Ishikawa (cell line): ENCODE data around the gene KDM2B.

Experiments
- CEBPB ChIP-seq: IDR thresholded peaks from 2 replicates; pipeline ENCODE4 v1.6.1; 2012
- EGR1 ChIP-seq: IDR thresholded peaks from 2 replicates; pipeline ENCODE4 v1.6.1; 2012
- FOXM1 ChIP-seq: IDR thresholded peaks from 2 replicates; pipeline ENCODE4 v1.6.1; 2012; ENCODE audit warnings: low read depth, borderline replicate concordance
- MAX ChIP-seq: IDR thresholded peaks from 2 replicates; pipeline ENCODE4 v1.6.1; 2012
- RAD21 ChIP-seq: IDR thresholded peaks from 2 replicates; pipeline ENCODE4 v1.6.1; 2012; ENCODE audit warnings: low read depth
- TAF1 ChIP-seq: IDR thresholded peaks from 2 replicates; pipeline ENCODE4 v1.6.1; 2012; ENCODE audit warnings: low read depth, mild to moderate bottlenecking
- TCF12 ChIP-seq: IDR thresholded peaks from 2 replicates; pipeline ENCODE4 v1.6.1; 2012; ENCODE audit warnings: low read depth
- TEAD4 ChIP-seq: IDR thresholded peaks from 2 replicates; pipeline ENCODE4 v1.6.1; 2012
- TF ChIP-seq, protein P1 (sequence below): IDR thresholded peaks from 2 replicates; pipeline ENCODE4 v1.6.1; 2012; ENCODE audit warnings: low read depth, mild to moderate bottlenecking

- no peak for TF ChIP-seq RAD21
- no peak for TF ChIP-seq EGR1
- no peak for TF ChIP-seq MAX
- TF ChIP-seq TAF1, result no peak
- TF ChIP-seq CEBPB, result no peak
- TF ChIP-seq, protein P1, sequence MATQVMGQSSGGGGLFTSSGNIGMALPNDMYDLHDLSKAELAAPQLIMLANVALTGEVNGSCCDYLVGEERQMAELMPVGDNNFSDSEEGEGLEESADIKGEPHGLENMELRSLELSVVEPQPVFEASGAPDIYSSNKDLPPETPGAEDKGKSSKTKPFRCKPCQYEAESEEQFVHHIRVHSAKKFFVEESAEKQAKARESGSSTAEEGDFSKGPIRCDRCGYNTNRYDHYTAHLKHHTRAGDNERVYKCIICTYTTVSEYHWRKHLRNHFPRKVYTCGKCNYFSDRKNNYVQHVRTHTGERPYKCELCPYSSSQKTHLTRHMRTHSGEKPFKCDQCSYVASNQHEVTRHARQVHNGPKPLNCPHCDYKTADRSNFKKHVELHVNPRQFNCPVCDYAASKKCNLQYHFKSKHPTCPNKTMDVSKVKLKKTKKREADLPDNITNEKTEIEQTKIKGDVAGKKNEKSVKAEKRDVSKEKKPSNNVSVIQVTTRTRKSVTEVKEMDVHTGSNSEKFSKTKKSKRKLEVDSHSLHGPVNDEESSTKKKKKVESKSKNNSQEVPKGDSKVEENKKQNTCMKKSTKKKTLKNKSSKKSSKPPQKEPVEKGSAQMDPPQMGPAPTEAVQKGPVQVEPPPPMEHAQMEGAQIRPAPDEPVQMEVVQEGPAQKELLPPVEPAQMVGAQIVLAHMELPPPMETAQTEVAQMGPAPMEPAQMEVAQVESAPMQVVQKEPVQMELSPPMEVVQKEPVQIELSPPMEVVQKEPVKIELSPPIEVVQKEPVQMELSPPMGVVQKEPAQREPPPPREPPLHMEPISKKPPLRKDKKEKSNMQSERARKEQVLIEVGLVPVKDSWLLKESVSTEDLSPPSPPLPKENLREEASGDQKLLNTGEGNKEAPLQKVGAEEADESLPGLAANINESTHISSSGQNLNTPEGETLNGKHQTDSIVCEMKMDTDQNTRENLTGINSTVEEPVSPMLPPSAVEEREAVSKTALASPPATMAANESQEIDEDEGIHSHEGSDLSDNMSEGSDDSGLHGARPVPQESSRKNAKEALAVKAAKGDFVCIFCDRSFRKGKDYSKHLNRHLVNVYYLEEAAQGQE, result no peak
- no peak for TF ChIP-seq TEAD4
- no peak for TF ChIP-seq FOXM1
- TF ChIP-seq TCF12, result no peak
Measured at GRCh38 chr12:121391619-121392324, 189.1 kb downstream of the KDM2B start.
